GM10266 (cell line): Measurements from ENCODE around the gene KISS1R.

Experiments used
- DNase-seq: peaks from one replicate; pipeline ENCODE4 v3.0.0; 2012; ENCODE audit errors: extremely low spot score
- TF ChIP-seq, protein P1 (sequence below): IDR thresholded peaks from 2 replicates; pipeline ENCODE4 v1.5.1; 2012; ENCODE audit warnings: mild to moderate bottlenecking, low read depth; ENCODE audit not compliant: control insufficient read depth, insufficient read depth; ENCODE audit errors: missing control alignments

KISS1R gene

DNA sequence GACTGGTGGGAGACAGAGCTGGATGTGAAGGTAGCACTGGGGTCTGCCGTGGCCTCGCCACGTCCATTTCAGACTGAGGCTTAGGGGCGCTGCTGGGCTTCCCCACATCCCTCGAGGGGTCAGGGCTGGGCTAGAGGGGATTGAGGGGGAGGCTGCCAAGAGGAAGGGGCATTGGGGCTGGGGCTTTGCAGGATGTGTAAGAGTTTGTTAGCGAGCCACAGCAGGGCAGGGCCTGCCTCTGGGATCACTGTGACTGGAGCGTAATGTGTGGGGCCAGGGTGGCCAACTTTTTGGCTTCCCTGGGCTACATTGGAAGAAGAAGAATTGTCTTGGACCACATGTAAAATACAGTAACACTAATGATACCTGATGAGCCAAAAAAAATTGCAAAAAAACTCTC lies 22.8 kb downstream of the KISS1R start:
- TF ChIP-seq, protein P1, sequence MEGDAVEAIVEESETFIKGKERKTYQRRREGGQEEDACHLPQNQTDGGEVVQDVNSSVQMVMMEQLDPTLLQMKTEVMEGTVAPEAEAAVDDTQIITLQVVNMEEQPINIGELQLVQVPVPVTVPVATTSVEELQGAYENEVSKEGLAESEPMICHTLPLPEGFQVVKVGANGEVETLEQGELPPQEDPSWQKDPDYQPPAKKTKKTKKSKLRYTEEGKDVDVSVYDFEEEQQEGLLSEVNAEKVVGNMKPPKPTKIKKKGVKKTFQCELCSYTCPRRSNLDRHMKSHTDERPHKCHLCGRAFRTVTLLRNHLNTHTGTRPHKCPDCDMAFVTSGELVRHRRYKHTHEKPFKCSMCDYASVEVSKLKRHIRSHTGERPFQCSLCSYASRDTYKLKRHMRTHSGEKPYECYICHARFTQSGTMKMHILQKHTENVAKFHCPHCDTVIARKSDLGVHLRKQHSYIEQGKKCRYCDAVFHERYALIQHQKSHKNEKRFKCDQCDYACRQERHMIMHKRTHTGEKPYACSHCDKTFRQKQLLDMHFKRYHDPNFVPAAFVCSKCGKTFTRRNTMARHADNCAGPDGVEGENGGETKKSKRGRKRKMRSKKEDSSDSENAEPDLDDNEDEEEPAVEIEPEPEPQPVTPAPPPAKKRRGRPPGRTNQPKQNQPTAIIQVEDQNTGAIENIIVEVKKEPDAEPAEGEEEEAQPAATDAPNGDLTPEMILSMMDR: no peak
- no peak for DNase-seq

DNA sequence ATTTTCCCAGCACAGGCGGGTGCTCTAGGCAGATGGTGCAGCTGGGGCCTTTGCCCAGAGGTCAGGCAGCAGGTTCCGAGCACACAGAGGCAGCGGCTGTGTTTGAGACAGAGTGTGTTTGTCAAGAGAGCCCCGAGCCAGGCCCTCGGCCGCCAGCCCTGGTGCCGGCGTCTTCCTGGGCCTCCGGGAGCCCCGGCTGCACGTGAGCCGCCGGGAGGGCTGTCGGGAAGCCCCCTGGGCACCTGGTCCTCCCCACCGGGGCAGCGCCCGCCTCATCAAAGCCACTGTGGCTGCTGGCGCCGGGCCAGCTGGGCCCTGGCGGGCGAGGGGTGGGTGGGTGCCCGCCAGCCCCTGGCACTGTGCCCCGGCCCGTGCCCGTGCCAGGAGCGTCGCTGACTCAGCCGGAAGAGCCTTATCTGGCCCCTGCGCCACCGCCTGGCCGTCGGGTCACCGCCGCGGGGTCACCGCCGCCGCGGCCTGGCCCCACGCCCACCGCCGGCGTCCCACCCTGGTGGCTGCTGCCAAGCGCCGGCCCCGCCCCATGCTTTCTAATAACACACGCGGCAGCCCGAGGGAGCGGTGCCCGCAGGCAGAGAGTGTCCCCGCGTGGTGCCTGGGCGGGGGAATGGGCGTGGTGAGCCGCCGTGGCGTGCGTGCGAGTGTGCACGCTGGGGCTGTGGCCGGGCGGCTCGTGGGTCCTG lies 23.6 kb downstream of the KISS1R start:
- TF ChIP-seq, protein P1: peak; percentile 24
- no peak for DNase-seq

DNA sequence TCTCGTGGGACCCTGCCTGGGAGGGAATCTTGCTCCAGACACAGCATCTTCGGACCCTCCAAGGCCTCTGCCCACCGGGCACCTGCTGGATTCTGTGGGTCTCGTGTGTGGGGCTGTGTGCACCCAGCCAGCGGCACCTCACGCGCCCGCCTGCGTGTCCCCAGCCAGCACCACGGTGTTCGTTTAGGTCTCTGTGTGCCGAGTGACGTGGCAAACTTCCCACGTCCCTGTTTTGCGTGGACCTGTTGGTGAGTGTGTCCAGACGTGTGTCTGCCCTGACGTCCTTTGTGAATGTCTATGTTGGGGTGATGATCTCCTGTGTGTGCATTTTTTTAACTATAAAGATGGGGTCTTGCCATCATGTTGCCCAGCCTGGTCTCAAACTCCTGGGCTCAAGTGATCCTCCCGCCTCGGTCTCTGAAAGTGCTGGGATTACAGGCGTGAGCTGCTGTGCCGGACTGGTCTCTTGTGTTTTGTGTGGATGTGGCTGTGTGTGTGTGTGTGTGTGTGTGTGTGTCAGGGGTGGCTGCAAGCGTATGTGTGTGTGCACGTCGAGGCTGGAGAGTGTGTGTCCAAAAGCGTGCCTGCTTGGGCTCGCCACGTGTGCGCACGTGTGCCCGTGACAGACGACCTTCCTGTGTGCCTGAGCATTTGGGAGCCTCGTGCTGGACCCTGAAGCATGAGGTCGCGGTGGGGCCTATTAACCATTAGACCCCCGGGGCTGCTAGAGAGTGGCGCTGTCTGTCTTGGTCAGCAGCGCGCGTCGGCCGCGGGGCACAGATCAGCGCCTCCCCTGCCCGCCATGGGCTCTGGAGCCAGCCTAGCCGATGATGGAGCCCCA lies 24.4 kb downstream of the KISS1R start:
- no peak for DNase-seq
- TF ChIP-seq, protein P1: no peak

DNA sequence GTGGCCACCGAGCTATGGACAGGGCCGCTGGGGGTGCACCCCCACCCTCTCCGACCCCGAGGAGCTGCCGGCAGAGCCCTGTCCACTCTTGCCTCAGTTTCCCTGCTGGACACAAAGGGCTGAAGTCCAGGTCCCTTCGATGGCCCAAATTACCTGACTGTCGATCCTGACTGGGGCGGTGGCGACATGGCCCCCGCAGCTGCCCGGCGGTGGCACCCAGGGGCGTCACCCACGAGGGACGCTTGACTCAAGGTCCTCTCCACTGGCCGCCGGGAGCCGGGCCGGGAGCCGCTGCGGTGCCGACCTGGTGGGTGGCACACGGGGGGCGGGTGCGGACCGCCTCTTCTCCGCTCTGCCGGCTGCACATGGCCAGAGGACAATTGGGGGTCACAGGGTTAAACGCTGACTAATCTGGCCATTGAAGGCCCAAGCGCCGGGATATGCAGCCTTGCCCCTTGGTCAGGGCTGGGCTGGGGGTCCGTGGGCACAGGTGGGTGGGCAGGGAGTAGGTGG lies 25.1 kb downstream of the KISS1R start:
- TF ChIP-seq, protein P1: no peak
- DNase-seq: no peak

GRCh38 chr19:943551-944170 lies 26.5 kb downstream of the KISS1R start:
- TF ChIP-seq, protein P1: no peak
- DNase-seq: no peak

- TF ChIP-seq, protein P1: no peak
- DNase-seq: no peak
Observed at GRCh38 chr19:944171-944567, 27.0 kb downstream of the KISS1R start.
